Memory B cell (primary cell): ENCODE data around the gene TPR.
"Not testable (repeated sequence)": the region's sequence is repeated elsewhere in the genome, so short reads cannot be mapped to it uniquely, and the experiment has no call there.

ENCODE experiments used
- ATAC-seq: fragments of 150-1000 bp; cut with Tn5 transposase; 2 replicates; pipeline ENCODE4 v1.10.0; 2021; ENCODE audit warnings: low read depth, mild to moderate bottlenecking, moderate library complexity
- DNase-seq, 2 donors: peaks; one replicate each; pipeline ENCODE4 v3.0.0; 2022; ENCODE audit warnings: low spot score in 2 of 2
- H3K27ac Mint-ChIP-seq: one replicate; pipeline ENCODE4 v1.8.0; 2022; ENCODE audit warnings: mild to moderate bottlenecking, moderate library complexity, mixed read lengths
- H3K27me3 Mint-ChIP-seq: one replicate; pipeline ENCODE4 v1.8.0; 2022; ENCODE audit warnings: mixed read lengths
- H3K36me3 Mint-ChIP-seq: one replicate; pipeline ENCODE4 v1.8.0; 2022; ENCODE audit warnings: mild to moderate bottlenecking, mixed read lengths
- H3K4me1 Mint-ChIP-seq: one replicate; pipeline ENCODE4 v1.8.0; 2022; ENCODE audit warnings: mixed read lengths
- H3K4me3 Mint-ChIP-seq: one replicate; pipeline ENCODE4 v1.8.0; 2022; ENCODE audit warnings: mild to moderate bottlenecking, moderate library complexity, mixed read lengths
- H3K9me3 Mint-ChIP-seq: one replicate; pipeline ENCODE4 v1.8.0; 2022; ENCODE audit warnings: mixed read lengths

TPR gene

DNA sequence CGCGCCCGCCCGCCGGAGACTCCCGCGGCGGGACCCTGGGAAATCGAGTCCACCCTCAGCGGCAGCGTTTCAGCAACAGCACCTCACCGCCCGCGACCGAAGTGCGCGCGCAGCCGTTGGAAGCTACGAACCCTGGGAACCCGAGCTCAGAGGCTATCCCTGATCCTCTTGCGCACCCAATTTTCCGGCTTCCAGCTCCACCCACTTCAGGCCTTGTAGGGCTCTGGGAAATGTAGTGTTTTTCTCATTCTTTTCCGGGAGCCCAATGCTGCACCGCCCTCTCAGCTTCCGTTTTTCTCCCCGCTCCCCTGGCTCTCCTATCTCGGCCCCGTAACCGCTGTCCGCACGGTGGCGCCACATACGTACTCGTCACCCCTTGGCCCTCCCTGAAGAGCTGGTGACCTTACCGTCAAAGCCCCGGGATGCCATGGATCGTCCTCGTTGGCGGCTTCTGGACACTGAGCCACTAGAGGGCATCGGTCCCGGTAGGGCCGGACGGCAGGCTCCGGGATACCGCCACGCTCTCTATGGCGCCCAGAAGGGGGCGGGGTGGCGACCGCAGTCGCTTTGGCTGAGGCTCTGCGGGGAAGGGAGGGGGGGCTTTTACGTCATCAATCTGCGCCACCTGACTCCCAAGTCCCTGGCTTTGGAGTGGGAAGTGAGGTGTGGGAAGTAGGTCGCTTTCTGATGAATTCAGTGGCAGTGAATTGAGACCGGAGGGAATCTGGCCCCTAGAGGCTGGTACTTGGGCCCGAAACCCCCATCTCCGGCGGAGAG is at the start of gene TPR, which contains the start of gene ODR4:
Gene TPR (minus strand): TSS at position 102 of the 777 bp plus-strand sequence. CDS start 225 bp downstream, outside the sequence.
Gene ODR4 (plus strand): TSS at position 687 of the 777 bp plus-strand sequence. CDS start 3,948 bp downstream, outside the sequence.
- no peaks in the 10 kb centered on the region for H3K27me3 Mint-ChIP-seq
- ATAC-seq: peak; percentile 79
- no peaks in the 10 kb centered on the region for H3K9me3 Mint-ChIP-seq
- H3K4me3 Mint-ChIP-seq: peak within 1 kb of the TSS; percentile 88
- DNase-seq: peak; percentile 94
- peaks cover 16% of the 10 kb centered on the region for H3K36me3 Mint-ChIP-seq
- H3K27ac Mint-ChIP-seq: peak within 1 kb of the TSS; percentile 94
- peaks cover 14% of the 10 kb centered on the region for H3K4me1 Mint-ChIP-seq

DNA sequence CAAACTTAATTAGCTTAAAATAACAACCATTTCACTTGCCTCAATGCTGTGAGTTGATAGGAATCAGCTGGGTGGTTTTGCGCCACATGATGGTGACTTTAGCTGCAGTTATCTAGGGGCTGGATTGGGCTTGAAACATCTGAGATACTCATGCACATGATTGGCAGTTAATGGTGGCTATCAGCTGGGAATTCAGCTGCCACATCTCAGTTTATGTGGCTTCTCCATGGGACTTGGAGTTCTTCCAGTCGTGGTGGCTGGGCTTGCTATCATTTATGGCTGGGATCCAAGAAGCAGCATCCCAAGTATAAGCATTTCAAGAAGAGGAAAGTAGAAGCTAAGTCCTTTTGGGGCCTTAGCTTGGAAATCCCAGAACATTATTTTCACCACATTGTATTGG is 49.5 kb upstream of the TPR start:
- DNase-seq (no peak), ATAC-seq (no peak)
- no peaks in the 10 kb centered on the region for H3K27me3 Mint-ChIP-seq
- H3K4me1 Mint-ChIP-seq: no peaks in the 10 kb centered on the region
- no peak overlapping the region for H3K4me3 Mint-ChIP-seq
- no peak overlapping the region for H3K27ac Mint-ChIP-seq
- no peaks in the 10 kb centered on the region for H3K9me3 Mint-ChIP-seq
- H3K36me3 Mint-ChIP-seq: peaks cover 12% of the 10 kb centered on the region

DNA sequence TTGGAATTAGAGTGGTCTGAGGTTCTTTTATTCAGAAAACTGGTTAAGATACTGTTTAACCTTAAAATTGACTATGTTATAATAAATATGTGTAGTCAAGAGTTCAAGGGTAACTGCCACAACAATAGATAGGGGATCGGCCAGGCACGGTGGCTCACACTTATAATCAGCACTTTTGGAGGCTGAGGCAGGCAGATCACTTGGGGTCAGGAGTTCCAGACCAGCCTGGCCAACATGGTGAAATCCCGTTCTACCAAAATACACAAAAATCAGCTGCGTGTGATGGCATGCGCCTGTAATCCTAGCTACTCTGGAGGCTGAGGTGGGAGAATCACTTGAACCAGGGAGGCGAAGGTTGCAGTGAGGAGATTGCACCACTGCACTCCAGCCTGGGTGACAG is 46.4 kb upstream of the TPR start:
- no peaks in the 10 kb centered on the region for H3K4me1 Mint-ChIP-seq
- H3K27me3 Mint-ChIP-seq: no peaks in the 10 kb centered on the region
- no peak for ATAC-seq
- H3K9me3 Mint-ChIP-seq: no peaks in the 10 kb centered on the region
- H3K36me3 Mint-ChIP-seq: peaks cover 11% of the 10 kb centered on the region
- H3K4me3 Mint-ChIP-seq: no peak overlapping the region
- no peak for DNase-seq
- H3K27ac Mint-ChIP-seq: no peak overlapping the region

DNA sequence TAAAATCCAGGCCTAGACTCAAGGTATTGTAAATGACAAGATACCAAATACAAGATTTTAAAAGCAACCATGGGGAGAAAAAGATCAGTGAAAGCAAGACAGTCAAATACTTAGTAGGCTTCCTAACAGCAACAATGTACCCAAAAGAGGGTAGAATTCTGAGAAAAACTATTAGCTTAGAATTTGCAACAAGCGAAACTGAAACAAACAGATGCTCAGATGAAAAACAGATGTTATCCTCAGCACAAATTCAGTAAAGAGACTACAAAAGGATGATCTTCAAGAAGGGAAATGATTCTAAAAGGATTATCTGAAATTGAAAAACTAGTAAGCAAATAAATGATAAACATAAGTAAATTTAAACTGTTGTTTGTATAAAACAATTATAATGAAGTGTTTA is 45.9 kb upstream of the TPR start:
- Mint-ChIP-seq H3K4me1 (no peaks in the 10 kb centered on the region), H3K36me3 (peaks cover 9% of the 10 kb centered on the region), H3K4me3 (no peak overlapping the region), H3K27ac (no peak overlapping the region), H3K9me3 (no peaks in the 10 kb centered on the region), H3K27me3 (no peaks in the 10 kb centered on the region)
- ATAC-seq (no peak), DNase-seq (no peak)

DNA sequence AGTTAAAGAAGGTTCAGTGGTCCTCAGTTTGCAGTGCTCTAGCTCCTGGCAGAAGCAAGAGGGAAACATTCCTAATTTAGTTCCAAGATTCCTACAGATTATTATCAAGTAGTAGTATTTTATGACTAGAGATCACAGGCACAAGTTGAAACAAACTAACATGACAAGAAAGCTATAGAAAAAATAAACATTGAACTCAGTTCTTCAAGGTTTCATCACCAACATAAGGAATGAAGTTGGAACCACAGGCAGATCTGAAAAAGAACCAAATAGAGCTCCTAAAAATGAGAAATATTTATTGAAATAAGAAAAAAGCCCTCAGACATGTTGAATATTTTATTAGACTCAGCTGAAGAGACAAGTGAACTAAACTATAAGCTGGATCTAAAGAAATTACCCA is 45.3 kb upstream of the TPR start:
- Mint-ChIP-seq H3K27ac (no peak overlapping the region), H3K4me3 (no peak overlapping the region), H3K4me1 (no peaks in the 10 kb centered on the region), H3K9me3 (no peaks in the 10 kb centered on the region), H3K36me3 (peaks cover 9% of the 10 kb centered on the region), H3K27me3 (no peaks in the 10 kb centered on the region)
- ATAC-seq (no peak), DNase-seq (no peak)

DNA sequence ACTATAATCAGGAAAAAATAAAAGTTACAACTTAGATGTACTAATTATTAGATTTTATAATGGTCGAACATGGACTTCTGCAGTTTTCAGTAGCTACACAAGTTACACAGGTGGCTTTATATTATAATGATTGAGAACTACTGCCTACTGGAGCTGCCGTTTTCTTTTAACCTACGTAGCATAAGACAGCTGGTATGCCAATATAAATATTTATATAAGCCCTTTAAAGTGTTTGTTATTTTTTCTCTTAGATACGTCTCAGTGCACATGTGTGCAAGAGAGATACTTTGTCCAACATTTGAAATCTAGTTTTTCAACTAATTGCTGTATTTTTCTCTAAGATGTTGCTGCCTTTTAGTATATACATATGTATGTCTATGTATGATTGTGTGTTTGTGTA is 43.5 kb upstream of the TPR start:
- DNase-seq (no peak), ATAC-seq (no peak)
- no peak overlapping the region for H3K4me3 Mint-ChIP-seq
- H3K27ac Mint-ChIP-seq: no peak overlapping the region
- H3K9me3 Mint-ChIP-seq: no peaks in the 10 kb centered on the region
- H3K27me3 Mint-ChIP-seq: no peaks in the 10 kb centered on the region
- peaks cover 11% of the 10 kb centered on the region for H3K36me3 Mint-ChIP-seq
- H3K4me1 Mint-ChIP-seq: no peaks in the 10 kb centered on the region

DNA sequence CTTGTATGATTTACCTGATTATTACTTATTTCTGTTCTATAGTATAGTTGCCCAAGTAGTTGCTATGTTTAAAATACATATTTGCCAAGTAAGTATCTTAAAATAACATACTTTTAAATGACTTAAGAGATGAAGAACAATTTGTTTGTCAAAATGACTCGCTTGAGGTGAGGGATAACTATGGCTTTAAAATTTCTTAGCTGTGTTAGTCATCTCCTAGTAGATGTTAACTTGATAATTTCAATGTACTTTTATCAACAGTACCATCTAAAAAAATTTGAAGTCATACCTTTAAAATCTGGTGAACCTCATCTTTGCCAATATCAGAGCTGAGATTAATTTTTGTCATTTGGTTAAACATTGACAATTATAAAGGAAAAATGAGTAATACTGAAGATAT is 38.3 kb upstream of the TPR start:
- Mint-ChIP-seq H3K4me3 (no peak overlapping the region), H3K27me3 (no peaks in the 10 kb centered on the region), H3K9me3 (no peaks in the 10 kb centered on the region), H3K36me3 (peaks cover 2% of the 10 kb centered on the region), H3K27ac (no peak overlapping the region), H3K4me1 (no peaks in the 10 kb centered on the region)
- DNase-seq: no peak
- no peak for ATAC-seq

DNA sequence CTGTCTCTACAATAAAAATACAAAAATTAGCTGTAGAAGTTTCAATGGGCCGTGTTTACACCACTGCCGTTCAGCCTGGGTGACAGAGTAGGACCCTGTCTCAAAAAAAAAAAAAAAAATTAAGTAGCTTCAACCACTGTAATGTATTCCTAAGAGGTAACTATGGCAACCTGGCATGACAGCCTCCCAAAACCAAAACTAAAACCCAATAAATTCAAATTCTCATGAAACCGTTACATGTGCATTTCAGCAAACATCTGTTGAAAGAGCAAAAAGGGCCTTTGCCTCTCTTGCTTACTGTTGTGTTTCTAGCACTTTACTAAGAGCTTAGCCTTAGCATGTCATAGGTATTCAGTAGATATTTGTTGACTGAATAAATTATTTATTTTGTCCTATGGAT is 34.0 kb upstream of the TPR start:
- no peaks in the 10 kb centered on the region for H3K27me3 Mint-ChIP-seq
- H3K4me1 Mint-ChIP-seq: no peaks in the 10 kb centered on the region
- ATAC-seq: peak; percentile 22
- no peak overlapping the region for H3K27ac Mint-ChIP-seq
- DNase-seq: no peak
- H3K9me3 Mint-ChIP-seq: no peaks in the 10 kb centered on the region
- H3K4me3 Mint-ChIP-seq: no peak overlapping the region
- peaks cover 14% of the 10 kb centered on the region for H3K36me3 Mint-ChIP-seq

DNA sequence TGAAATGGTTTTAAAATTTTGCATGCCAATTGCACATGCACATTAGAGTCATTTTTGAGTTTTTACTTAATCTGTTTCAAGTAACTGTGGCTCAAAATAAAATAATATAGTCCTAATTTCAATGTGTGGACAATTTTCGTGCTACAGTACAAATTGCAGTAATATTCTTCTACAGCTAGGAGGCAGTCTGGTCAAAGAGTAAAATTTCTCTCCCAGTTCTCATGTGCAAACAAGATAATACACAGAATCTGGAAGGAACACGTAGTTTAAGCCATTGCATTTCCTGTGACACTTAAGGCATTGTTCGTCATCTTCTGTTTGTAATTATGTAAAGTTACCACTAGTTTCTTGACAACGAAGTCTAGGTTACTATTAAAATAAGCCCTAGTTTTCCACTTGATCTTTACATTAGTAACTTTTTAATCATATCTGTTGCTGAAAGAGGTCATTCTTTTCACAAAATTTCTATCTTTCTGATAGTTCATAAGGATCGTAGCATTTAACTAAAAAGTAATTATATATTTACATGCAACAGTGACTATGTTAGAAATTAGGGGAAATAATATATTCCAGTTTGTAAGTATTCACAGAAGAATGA is 29.5 kb upstream of the TPR start:
- Mint-ChIP-seq H3K36me3 (peaks cover 25% of the 10 kb centered on the region), H3K4me3 (no peak overlapping the region), H3K4me1 (no peaks in the 10 kb centered on the region), H3K27ac (no peak overlapping the region), H3K9me3 (no peaks in the 10 kb centered on the region), H3K27me3 (no peaks in the 10 kb centered on the region)
- DNase-seq: peak in 1 of 2 donors; percentile 14
- no peak for ATAC-seq

DNA sequence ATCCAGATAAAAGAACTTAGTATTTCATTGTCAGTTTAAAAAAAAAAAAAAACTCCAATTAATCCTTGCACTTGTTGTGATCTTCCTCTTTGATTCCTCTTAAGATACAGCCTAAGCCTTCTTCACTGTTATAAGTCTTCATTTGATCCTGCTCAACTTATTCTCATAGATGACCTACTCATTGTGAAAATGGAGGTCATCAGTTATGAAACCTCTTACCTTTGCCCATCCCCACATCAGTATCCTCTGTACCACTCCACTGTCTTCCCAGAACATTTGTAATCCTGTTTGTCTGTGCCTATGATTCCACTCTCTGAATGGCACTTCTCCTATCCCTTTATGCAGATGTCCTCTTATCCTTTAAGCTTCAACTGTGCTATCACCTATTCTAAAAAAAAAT is 28.6 kb upstream of the TPR start:
- Mint-ChIP-seq H3K27ac (no peak overlapping the region), H3K36me3 (peaks cover 25% of the 10 kb centered on the region), H3K4me1 (no peaks in the 10 kb centered on the region), H3K9me3 (no peaks in the 10 kb centered on the region), H3K27me3 (no peaks in the 10 kb centered on the region), H3K4me3 (no peak overlapping the region)
- ATAC-seq (no peak), DNase-seq (no peak)

DNA sequence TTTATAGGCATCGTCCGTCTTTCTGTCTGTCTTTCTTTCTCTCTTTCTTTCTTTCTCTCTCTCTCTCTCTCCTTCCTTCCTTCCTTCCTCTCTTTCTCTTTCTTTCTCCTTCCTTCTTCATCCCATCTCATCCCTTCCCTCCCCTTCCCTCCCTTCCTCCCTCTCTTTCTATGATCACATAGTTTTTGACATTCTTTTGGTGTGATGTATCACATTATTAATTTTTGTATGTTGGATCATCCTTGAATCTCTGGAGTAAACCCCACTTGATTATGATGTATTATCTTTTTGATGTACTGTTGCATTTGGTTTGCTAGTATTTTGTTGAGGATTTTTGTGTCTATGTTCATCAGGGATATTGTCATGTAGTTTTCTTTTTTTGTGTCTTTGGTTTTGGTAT is 26.4 kb upstream of the TPR start:
- not testable (repeated sequence) for H3K4me3 Mint-ChIP-seq, H3K4me1 Mint-ChIP-seq, ATAC-seq, DNase-seq, H3K27me3 Mint-ChIP-seq, H3K9me3 Mint-ChIP-seq
- Mint-ChIP-seq H3K36me3 (peaks cover 20% of the 10 kb centered on the region), H3K27ac (peak overlapping the region; percentile 5)

DNA sequence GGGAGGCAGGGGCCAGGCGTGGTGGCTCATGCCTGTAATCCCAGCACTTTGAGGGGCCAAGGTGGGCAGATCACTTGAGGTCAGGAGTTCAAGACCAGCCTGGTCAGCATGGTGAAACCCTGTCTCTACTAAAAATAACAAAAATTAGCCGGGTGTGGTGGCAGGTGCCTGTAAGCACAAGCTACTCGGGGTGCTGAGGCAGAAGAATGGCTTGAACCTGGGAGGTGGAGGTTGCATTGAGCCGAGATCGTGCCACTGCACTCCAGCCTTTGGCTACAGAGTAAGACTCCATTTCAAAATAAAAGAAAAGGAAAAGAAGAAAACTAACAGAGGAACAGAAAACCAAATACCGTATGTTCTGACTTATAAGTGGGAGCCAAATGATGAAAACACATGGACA is 17.7 kb upstream of the TPR start:
- Mint-ChIP-seq H3K36me3 (peaks cover 23% of the 10 kb centered on the region), H3K27ac (peak overlapping the region; percentile 83)
- not testable (repeated sequence) for H3K9me3 Mint-ChIP-seq, DNase-seq, H3K4me3 Mint-ChIP-seq, H3K27me3 Mint-ChIP-seq, ATAC-seq, H3K4me1 Mint-ChIP-seq

DNA sequence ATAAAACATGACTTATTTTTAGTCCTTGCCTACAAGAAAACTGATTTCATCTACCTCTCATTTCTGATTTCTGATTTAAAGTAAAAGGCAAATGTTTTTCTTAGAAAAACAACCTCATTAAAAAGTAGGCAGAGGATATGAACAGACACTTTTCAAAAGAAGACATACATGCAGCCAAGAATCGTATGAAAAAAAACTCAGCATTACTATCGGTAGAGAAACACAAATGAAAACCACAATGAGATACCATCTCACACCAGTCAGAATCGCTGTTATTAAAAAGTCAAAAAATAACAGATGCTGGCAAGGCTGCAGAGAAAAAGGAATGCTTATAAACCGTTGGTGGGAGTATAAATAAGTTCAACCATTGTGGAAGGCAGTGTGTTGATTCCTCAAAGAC is 16.8 kb upstream of the TPR start:
- DNase-seq (no peak), ATAC-seq (no peak)
- Mint-ChIP-seq H3K27me3 (no peaks in the 10 kb centered on the region), H3K4me3 (no peak overlapping the region), H3K9me3 (no peaks in the 10 kb centered on the region), H3K27ac (no peak overlapping the region), H3K36me3 (peaks cover 22% of the 10 kb centered on the region), H3K4me1 (no peaks in the 10 kb centered on the region)

DNA sequence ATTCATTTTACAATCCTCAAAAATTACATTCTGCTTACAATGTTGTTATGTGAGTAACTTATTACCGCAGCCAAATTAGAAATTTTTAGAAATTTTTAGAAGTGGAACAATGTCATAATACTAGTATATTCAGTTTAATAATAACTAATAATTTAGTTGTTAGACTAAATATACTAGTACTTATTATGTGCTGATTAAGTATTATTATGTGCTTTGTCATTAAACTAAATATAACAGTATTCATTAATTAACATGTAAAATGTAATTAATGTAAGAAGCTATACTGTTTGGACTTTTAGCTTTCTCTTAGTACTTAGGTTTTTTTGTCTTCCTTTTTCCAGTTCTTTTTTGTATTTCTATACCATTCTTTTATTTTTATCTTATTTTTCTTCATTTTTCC is 15.9 kb upstream of the TPR start:
- no peaks in the 10 kb centered on the region for H3K9me3 Mint-ChIP-seq
- peaks cover 21% of the 10 kb centered on the region for H3K36me3 Mint-ChIP-seq
- ATAC-seq (no peak), DNase-seq (no peak)
- H3K4me1 Mint-ChIP-seq: no peaks in the 10 kb centered on the region
- no peaks in the 10 kb centered on the region for H3K27me3 Mint-ChIP-seq
- no peak overlapping the region for H3K27ac Mint-ChIP-seq
- no peak overlapping the region for H3K4me3 Mint-ChIP-seq
